Cortex of kidney (tissue), 1 donor: ENCODE data around the gene KNDC1.
"Not testable (repeated sequence)": the region's sequence is repeated elsewhere in the genome, so short reads cannot be mapped to it uniquely, and the experiment has no call there.

Source experiments
- DNase-seq: peaks from one replicate; lab custom pipeline; 2025; lab: John Stamatoyannopoulos, UW

Gene KNDC1

GRCh38 chr10:133259602-133259989, 99.6 kb downstream of the KNDC1 start:
- no peak for DNase-seq

GRCh38 chr10:133260895-133261725, 101.1 kb downstream of the KNDC1 start:
- DNase-seq: no peak

GRCh38 chr10:133261726-133262325, 101.8 kb downstream of the KNDC1 start:
- DNase-seq: no peak

- no peak for DNase-seq
These were observed 102.7 kb downstream of the KNDC1 start for GRCh38 chr10:133262696-133263095.

GRCh38 chr10:133263674-133264073, 103.7 kb downstream of the KNDC1 start:
- DNase-seq: no peak

- no peak for DNase-seq
These were observed 104.4 kb downstream of the KNDC1 start for GRCh38 chr10:133264461-133264860.

GRCh38 chr10:133265052-133265451, 105.0 kb downstream of the KNDC1 start:
- DNase-seq: not testable (repeated sequence)

GRCh38 chr10:133266056-133266795, 106.2 kb downstream of the KNDC1 start:
- DNase-seq: no peak

GRCh38 chr10:133267293-133267692, 107.3 kb downstream of the KNDC1 start:
- no peak for DNase-seq

- DNase-seq: no peak
These were observed 107.8 kb downstream of the KNDC1 start for GRCh38 chr10:133267829-133268228.

- DNase-seq: no peak
These were observed 108.5 kb downstream of the KNDC1 start for GRCh38 chr10:133268532-133268931.

- DNase-seq: no peak
These were observed 109.3 kb downstream of the KNDC1 start for GRCh38 chr10:133269367-133269766.

GRCh38 chr10:133270204-133270603, 110.2 kb downstream of the KNDC1 start:
- DNase-seq: no peak

- DNase-seq: no peak
These were observed 110.8 kb downstream of the KNDC1 start for GRCh38 chr10:133270773-133271297.

GRCh38 chr10:133271521-133272300, 111.7 kb downstream of the KNDC1 start:
- DNase-seq: no peak

GRCh38 chr10:133272301-133272963, 112.4 kb downstream of the KNDC1 start:
- DNase-seq: no peak

- DNase-seq: no peak
These were observed 113.0 kb downstream of the KNDC1 start for GRCh38 chr10:133272964-133273420.

GRCh38 chr10:133273534-133274143, 113.6 kb downstream of the KNDC1 start:
- no peak for DNase-seq

GRCh38 chr10:133274751-133275683, 115.0 kb downstream of the KNDC1 start:
- DNase-seq: no peak

- no peak for DNase-seq
These were observed 115.7 kb downstream of the KNDC1 start for GRCh38 chr10:133275684-133276092.
